ENCODE results near the gene DPYD.
A peak's percentile ranks its signal among the peaks of the same experiment; 100 is the strongest.

DPYD gene

GRCh38 chr1:97091679-97092078, 829.2 kb downstream of the DPYD start:
- DNase-seq (ENCODE audit: low read depth), result peak; percentile 8

GRCh38 chr1:97091263-97091662, 829.6 kb downstream of the DPYD start:
- no peak for DNase-seq (ENCODE audit: low read depth)

- no peak for DNase-seq (ENCODE audit: low read depth)
Observed at GRCh38 chr1:97090725-97091124, 830.1 kb downstream of the DPYD start.

GRCh38 chr1:97089173-97089572, 831.7 kb downstream of the DPYD start:
- DNase-seq (ENCODE audit: low read depth), result no peak

GRCh38 chr1:97088391-97088790, 832.4 kb downstream of the DPYD start:
- DNase-seq (ENCODE audit: low read depth), result no peak

GRCh38 chr1:97084546-97084945, 836.3 kb downstream of the DPYD start:
- peak; percentile 44 for DNase-seq (ENCODE audit: low read depth)

GRCh38 chr1:97082160-97082848, 838.5 kb downstream of the DPYD start:
- DNase-seq (ENCODE audit: low read depth), result no peak

GRCh38 chr1:97078872-97079271, 842.0 kb downstream of the DPYD start:
- no peak for DNase-seq (ENCODE audit: low read depth)

GRCh38 chr1:97077221-97077620, 843.6 kb downstream of the DPYD start:
- no peak for DNase-seq (ENCODE audit: low read depth)

- DNase-seq (ENCODE audit: low read depth), result no peak
Observed at GRCh38 chr1:97074771-97075170, 846.1 kb downstream of the DPYD start.

- DNase-seq (ENCODE audit: low read depth), result no peak
Observed at GRCh38 chr1:97073936-97074335, 846.9 kb downstream of the DPYD start.

GRCh38 chr1:97073169-97073568, 847.7 kb downstream of the DPYD start:
- no peak for DNase-seq (ENCODE audit: low read depth)

- DNase-seq (ENCODE audit: low read depth), result peak; percentile 17
Observed at GRCh38 chr1:97071173-97071572, 849.7 kb downstream of the DPYD start.

GRCh38 chr1:97070376-97070775, 850.5 kb downstream of the DPYD start:
- peak; percentile 70 for DNase-seq (ENCODE audit: low read depth)

- DNase-seq (ENCODE audit: low read depth), result no peak
Observed at GRCh38 chr1:97069312-97069711, 851.5 kb downstream of the DPYD start.

- DNase-seq (ENCODE audit: low read depth), result no peak
Observed at GRCh38 chr1:97066860-97067259, 854.0 kb downstream of the DPYD start.

GRCh38 chr1:97063532-97063931, 857.3 kb downstream of the DPYD start:
- DNase-seq (ENCODE audit: low read depth), result peak; percentile 67

- DNase-seq (ENCODE audit: low read depth), result no peak
Observed at GRCh38 chr1:97061604-97062003, 859.2 kb downstream of the DPYD start.

GRCh38 chr1:97056386-97056785, 864.4 kb downstream of the DPYD start:
- DNase-seq (ENCODE audit: low read depth), result no peak

GRCh38 chr1:97053268-97053667, 867.6 kb downstream of the DPYD start:
- no peak for DNase-seq (ENCODE audit: low read depth)

- no peak for DNase-seq (ENCODE audit: low read depth)
Observed at GRCh38 chr1:97051823-97052222, 869.0 kb downstream of the DPYD start.

GRCh38 chr1:97050506-97050905, 870.3 kb downstream of the DPYD start:
- DNase-seq (ENCODE audit: low read depth), result peak; percentile 92

GRCh38 chr1:97047421-97047793, 873.4 kb downstream of the DPYD start:
- DNase-seq (ENCODE audit: low read depth), result no peak

- no peak for DNase-seq (ENCODE audit: low read depth)
Observed at GRCh38 chr1:97046765-97047420, 873.9 kb downstream of the DPYD start.
